ENCODE measurements around the gene ZNF574.

Gene ZNF574

DNA sequence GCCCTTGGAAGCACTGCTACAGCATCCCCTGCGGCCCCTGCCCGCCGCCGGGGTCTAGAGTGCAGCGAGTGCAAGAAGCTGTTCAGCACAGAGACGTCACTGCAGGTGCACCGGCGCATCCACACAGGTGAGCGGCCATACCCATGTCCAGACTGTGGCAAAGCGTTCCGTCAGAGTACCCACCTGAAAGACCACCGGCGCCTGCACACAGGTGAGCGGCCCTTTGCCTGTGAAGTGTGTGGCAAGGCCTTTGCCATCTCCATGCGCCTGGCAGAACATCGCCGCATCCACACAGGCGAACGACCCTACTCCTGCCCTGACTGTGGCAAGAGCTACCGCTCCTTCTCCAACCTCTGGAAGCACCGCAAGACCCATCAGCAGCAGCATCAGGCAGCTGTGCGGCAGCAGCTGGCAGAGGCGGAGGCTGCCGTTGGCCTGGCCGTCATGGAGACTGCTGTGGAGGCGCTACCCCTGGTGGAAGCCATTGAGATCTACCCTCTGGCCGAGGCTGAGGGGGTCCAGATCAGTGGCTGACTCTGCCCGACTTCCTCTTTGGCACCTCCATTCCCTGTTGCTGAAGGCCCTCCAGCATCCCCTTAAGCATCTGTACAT, 4.9 kb downstream of the ZNF574 start:
- TF ChIP-seq, protein P1, sequence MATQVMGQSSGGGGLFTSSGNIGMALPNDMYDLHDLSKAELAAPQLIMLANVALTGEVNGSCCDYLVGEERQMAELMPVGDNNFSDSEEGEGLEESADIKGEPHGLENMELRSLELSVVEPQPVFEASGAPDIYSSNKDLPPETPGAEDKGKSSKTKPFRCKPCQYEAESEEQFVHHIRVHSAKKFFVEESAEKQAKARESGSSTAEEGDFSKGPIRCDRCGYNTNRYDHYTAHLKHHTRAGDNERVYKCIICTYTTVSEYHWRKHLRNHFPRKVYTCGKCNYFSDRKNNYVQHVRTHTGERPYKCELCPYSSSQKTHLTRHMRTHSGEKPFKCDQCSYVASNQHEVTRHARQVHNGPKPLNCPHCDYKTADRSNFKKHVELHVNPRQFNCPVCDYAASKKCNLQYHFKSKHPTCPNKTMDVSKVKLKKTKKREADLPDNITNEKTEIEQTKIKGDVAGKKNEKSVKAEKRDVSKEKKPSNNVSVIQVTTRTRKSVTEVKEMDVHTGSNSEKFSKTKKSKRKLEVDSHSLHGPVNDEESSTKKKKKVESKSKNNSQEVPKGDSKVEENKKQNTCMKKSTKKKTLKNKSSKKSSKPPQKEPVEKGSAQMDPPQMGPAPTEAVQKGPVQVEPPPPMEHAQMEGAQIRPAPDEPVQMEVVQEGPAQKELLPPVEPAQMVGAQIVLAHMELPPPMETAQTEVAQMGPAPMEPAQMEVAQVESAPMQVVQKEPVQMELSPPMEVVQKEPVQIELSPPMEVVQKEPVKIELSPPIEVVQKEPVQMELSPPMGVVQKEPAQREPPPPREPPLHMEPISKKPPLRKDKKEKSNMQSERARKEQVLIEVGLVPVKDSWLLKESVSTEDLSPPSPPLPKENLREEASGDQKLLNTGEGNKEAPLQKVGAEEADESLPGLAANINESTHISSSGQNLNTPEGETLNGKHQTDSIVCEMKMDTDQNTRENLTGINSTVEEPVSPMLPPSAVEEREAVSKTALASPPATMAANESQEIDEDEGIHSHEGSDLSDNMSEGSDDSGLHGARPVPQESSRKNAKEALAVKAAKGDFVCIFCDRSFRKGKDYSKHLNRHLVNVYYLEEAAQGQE (IDR thresholded peaks at IDR 0.05; ENCODE audit: insufficient read depth in 1 of 2, low read depth in 2 of 2, low read length in 2 of 2) = no peak
- TF ChIP-seq POLR2AphosphoS5 (IDR thresholded peaks at IDR 0.05; ENCODE audit: low read depth, low read length) (no peak), SIN3A (IDR thresholded peaks at IDR 0.05; ENCODE audit: borderline replicate concordance, insufficient read depth, low read length) (no peak), TAF1 (IDR thresholded peaks at IDR 0.05; ENCODE audit: borderline replicate concordance, insufficient read depth, low read length) (no peak), FOXP2 (optimal IDR thresholded peaks at IDR 0.05; ENCODE audit: borderline replicate concordance, extremely low read depth, extremely low read length, insufficient read depth) (no peak)

DNA sequence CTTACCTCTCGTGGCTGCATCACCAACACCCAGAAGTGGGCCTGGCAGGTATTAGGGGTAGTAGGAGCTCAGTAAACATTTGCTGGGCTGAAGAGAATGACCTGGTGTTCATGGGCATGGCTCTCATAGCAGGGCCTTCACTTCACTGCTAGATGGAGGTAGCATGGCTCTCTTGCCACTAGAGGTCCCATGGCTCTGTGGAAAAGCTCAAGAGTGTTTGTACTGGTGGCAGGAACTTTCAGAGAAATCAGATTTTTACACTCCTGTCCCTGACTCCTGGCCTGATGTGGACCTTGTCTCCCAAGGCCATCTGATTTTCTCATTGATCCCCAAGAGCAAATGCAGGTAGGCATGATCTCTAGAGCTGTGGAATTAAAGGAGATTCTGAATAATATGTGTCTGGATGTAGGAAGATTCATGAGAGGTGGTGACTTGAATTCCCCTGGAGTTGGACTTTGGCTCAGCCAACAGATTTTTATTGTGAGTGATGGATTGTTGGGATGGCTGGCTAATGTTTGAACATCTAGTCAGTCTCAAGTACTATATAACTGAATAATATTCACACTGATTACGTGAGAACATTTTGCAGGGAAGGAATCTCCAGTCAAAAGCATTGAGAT, 5.7 kb downstream of the ZNF574 start:
- TF ChIP-seq POLR2AphosphoS5 (IDR thresholded peaks at IDR 0.05; ENCODE audit: low read depth, low read length) = no peak; the same call in 1 of the 2 replicates
- no peak for TF ChIP-seq TAF1 (IDR thresholded peaks at IDR 0.05; ENCODE audit: borderline replicate concordance, insufficient read depth, low read length)
- no peak for TF ChIP-seq SIN3A (IDR thresholded peaks at IDR 0.05; ENCODE audit: borderline replicate concordance, insufficient read depth, low read length)
- TF ChIP-seq FOXP2 (optimal IDR thresholded peaks at IDR 0.05; ENCODE audit: borderline replicate concordance, extremely low read depth, extremely low read length, insufficient read depth) = no peak
- TF ChIP-seq, protein P1 (IDR thresholded peaks at IDR 0.05; ENCODE audit: insufficient read depth in 1 of 2, low read depth in 2 of 2, low read length in 2 of 2) = no peak

DNA sequence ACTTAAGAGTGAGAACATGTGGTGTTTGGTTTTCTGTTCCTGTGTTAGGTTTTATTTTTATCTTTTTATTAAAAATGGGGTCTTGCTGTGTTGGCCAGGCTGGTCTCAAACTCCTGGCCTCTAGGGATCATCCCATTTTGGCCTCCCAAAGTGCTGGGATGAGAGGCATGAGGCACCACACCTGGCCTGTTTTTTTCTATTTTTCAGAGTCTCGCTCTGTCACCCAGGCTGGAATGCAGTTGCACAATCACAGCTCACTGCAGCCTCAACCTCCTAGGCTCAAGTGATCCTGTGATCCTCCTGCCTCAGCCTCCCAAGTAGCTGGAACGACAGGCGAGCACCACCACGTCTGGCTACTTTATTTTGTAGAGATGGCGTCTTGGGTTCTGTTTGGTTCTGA, 7.6 kb downstream of the ZNF574 start:
- TF ChIP-seq, protein P1 (IDR thresholded peaks at IDR 0.05; ENCODE audit: insufficient read depth in 1 of 2, low read depth in 2 of 2, low read length in 2 of 2) = no peak

DNA sequence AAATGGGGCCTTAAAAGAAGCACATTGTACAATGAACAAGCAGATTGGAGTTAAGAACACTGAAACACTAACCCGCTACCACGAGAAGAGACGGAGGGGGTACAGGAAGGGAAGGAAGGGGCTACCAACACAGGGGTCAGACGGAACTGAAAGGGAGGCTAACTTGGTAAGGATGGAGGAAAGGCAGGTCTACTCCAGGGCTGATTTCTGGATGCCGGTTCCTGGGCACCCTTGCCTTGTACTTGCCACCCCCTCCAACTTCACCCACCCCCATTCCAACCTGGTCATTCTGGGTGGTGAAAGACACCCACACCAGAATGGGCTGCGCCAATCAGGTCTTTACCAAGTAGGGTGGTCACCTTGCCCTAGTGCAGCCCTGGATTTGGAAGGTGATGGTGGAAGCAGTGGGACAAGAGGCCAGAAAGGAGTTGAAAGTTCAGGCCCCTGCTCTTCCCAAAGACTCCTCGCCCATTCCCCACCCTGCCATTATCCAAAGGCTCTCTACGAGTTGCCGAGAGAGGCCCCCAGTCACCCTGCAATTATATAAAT, 10.3 kb downstream of the ZNF574 start:
- TF ChIP-seq SIN3A (IDR thresholded peaks at IDR 0.05; ENCODE audit: borderline replicate concordance, insufficient read depth, low read length) = no peak

DNA sequence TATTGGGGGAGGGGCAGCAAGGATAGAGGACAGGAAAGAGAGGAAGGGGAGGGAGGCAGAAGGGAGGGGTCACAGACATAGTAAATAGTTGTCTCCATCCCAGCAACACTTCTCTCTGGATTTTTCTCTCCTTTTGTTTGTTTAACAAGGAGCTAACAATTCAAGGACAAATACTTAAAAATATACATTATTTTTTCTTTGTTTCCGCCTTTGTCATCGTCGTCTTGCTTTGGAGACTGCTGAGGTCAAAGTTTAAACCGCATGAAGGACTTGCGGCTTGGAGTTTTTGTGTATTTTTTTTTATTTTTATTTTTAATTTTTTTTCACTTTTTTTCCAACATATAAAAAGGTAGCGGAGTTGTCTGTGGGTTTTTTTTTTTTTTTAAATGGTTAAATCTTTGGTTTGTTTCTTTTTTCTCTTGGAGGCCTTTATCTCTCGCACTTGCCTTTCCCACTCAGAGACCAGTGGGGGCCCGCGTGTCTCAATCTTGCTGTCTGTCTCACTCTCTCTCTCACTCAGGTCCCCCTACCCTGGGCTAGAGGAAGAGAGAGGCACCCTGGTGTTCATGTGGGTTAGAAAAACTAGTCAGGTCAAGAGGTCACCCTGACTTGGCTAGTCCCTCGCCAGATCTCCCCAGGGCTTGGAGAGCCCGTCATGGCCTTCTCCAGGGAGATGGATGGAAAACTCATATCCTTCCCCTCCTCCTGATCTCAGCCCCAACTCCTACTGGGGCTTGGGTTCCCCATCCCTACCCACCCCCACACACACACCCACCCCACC, 11.0 kb downstream of the ZNF574 start:
- TF ChIP-seq SIN3A (IDR thresholded peaks at IDR 0.05; ENCODE audit: borderline replicate concordance, insufficient read depth, low read length) = no peak
- TF ChIP-seq FOXP2 (optimal IDR thresholded peaks at IDR 0.05; ENCODE audit: borderline replicate concordance, extremely low read depth, extremely low read length, insufficient read depth) = no peak
- TF ChIP-seq, protein P1 (IDR thresholded peaks at IDR 0.05; ENCODE audit: insufficient read depth in 1 of 2, low read depth in 2 of 2, low read length in 2 of 2) = no peak
- TF ChIP-seq POLR2AphosphoS5 (IDR thresholded peaks at IDR 0.05; ENCODE audit: low read depth, low read length) = no peak
